ENCODE data around the gene UBE2F.

UBE2F gene, protein sequence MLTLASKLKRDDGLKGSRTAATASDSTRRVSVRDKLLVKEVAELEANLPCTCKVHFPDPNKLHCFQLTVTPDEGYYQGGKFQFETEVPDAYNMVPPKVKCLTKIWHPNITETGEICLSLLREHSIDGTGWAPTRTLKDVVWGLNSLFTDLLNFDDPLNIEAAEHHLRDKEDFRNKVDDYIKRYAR

DNA sequence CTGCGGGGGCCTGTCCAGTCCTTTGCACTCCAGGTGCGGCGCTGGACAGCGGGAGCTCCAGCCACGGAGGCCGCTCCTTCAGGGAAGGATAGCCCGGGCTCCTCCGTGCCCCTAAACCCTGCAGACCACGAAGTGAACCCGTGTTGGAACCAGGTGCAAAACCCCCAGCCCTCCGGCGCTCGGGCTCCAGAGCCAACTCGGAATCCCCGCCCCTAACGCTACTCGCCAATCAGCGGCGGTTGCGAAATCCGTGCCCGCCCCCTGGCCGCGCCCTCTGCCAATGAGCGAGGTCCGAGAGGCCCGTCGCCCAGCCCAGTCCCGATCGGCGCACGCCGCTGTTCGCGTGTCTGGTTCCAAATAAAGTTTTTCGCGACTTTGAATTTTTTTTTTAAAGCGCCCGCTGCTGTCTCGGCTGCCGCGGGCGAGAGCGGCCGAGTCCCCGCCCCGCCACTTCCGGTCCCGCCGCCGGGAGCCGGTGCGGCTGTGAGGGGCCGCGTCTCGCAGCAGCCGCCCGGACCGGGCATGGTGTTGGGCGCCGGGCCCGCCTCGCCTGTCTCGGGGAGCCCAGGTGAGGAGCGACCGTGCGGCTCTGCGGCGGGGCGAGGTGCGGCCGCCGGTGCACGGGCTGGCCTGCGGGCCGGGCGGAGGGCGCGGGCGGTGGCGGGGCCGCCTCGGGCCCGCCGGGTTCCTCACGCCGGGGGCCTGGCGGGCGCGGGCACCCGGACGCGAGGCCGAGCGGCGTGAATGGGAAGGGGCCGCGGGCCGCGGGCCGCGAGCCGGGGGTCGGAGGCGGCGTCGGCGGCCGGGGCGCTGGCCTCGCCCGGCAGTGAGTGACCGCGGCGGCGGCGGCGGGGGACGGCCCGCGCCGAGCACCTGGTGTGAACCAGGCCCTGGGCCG lies at the start of gene UBE2F:
UBE2F (plus strand) TSS at position 450 of the 898 bp plus-strand sequence. CDS start 6,094 bp downstream, outside the sequence.
- peak; percentile 88 for DNase-seq

DNA sequence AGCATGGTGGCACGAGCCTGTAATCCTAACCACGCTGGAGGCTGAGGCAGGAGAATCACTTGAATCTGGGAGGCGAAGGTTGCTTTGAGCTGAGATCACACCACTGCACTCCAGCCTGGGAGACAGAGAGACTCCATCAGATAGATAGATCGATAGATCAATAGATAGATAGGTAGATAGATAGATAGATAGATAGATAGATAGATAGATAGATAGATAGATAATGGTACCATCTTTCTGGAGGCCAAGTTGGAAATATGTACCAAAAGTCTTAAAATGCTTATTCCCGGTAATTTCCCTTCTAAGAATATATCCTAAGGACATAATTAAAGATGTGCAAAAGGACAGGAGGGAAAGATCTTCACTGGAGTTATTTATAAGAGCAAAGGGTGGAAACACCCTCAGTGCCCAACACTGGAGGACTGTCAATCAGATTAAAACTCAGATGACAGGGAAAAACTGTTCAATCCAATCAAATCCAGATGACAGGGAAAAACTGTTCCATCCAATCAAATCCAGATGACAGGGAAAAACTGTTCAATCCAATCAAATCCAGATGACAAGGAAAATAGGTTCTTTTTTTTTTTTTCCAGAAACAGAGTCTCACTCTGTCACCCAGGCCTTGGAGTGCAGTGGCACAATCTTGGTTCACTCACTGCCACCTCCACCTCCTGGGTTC lies 49.0 kb upstream of the UBE2F start:
- no peak for DNase-seq

DNA sequence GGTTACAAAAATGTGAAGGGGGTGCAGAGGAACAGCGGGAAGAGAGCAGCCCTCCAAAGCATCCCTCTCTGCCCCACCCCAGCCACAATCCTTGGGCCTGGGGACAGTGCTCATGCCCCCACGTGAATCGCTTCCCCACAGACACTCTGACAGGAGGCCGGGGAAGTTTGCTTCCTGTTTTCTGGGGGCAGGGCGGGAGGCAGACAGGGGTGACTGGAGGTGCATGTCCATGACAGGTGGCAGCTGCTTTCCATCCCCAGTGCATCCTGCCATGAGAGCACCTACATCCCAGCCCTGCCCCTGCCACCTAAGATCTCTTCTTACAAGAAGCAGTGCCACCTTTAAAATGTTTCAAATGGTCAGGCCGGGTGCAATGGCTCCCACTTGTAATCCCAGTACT lies 47.2 kb upstream of the UBE2F start:
- no peak for DNase-seq

DNA sequence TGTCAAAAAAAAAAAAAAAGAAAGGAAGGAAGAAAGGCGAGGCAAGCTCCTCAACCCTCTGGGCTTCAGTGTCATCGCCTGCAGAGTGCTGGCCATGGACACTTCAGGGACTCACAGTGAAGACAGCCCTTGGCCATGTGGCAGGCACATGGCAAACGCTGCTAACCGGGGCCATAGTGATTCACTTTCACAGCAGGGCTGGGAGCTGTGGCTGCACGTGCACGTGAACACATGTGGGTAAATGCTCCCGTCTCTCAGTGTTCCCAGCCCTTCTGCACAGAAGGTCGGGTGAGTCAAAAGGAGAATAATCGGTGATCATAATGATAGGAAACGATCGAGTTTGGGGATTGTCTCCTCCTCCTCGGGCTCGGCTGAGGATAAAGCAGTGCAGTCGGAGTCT lies 46.1 kb upstream of the UBE2F start:
- no peak for DNase-seq

DNA sequence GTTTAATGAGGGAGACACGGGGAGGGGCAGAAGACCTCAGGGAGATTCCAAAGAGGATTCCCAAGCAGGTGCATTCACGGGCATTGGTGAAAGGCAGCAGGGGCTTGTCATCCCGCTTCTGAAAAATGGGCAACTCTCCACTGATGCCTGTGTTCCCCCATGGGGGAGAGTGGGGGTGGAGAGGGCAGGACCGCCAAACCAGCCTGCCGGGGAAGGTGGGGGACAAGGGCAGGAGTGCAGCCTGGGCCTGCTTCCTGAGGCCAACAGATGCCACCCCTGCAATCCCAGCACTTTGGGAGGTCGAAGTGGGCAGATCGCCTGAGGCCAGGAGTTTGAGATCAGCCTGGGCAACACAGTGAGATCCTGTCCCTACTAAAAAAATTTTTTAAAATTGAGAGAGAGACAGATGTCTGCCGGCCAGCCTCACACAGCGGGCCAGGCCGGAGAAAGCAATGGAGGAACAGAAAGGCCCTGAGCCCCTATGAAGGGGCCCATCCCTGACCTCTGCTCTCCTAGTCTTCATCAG lies 44.8 kb upstream of the UBE2F start:
- DNase-seq, result no peak

DNA sequence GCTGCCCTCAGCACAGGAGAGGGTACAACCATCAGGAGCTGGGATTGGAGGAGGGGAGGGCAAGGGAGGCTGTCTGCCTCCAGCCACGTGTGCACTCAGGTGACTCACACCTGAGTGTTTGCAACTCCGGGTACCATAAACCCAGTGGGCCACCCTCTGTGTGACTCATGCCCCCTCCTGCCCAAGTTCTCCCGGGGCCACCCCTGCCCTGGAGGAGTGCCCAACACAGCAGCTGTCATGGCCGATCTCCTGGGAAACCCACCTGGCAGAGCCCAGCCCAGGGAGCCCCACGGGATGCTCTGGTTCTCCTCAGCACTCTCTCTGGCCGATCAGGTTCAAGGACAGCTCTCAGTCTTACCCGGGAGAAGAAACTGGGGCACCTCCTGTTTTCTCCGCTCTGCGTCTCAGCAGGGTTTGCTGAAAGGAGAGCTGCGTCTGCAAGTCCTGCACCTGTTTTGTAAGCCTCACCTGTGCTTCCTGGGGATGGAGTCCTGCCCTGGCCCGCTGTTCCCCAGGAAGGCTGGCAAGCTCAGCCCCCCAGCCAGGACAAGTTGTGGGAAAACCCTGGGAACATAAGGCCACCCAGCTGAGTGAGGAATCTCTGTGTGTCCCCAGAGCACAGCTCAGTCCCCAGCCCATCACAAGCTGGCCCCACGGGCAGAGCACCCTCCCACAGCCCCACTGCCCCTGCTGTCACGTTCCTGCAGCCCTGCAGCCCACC lies 44.0 kb upstream of the UBE2F start:
- no peak for DNase-seq

DNA sequence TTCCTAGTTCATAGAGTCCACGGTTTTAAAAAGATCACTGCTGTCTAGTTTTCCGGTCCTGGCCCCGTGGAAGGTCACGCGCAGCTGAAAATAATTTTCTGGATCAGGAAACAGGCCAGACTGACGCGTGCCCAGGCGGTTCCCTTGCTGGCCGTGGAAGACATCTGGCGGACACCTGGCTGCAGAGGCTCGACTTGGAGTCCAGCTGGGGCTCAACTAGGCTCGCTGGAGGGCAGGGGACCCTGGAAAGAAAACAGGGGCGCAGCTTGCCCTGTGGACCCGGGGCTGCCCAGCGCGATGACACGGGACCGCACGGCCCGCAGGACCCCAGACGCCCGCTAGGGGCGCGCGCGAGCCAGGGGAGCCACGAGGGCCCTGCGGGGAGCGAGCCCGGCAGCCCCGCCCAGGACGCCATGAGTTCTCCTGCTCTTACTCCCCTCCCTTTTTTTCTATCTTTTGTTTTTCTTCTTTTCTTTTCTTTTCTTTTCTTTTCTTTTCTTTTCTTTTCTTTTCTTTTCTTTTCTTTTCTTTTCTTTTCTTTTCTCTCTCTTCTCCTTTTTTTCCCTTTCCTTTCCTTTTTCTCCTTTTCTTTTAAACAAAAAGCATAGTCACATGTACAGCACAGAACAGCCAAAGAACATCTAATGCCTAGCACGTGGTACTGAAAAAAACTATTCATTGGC lies 43.2 kb upstream of the UBE2F start:
- DNase-seq, result no peak

DNA sequence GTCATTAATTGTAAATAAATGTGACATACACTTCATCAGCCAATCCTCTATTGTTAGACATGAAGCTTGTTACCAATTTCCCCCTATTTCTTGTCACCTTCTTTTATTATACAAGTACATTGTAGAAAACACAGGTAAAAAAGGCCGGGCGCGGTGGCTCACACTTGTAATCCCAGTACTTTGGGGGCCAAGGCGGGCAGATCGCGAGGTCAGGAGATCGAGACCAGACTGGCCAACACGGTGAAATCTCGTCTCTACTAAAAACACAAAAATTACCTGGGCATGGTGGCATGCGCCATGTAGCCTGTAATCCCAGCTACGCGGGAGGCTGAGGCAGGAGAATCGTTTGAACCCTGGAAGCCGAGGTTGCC lies 42.7 kb upstream of the UBE2F start:
- no peak for DNase-seq

DNA sequence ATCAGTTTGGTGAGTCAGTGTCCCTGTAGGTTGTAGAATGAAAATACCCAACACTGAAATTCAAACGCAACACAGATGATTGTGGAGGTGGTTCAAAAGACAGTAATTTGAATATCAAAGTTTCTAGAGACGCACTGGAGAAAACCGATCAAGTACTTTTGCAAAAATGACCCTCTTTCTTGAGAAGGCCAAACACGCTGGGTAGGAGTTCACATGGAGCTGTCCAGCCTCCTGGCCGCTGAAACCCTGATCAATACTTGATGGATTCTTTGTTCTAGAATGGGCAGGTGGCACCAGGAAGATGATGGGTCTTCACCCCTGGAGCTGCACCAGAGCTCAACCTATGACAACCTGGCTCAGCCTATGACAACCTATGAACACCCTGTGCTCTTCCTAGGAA lies 39.7 kb upstream of the UBE2F start:
- DNase-seq, result no peak

DNA sequence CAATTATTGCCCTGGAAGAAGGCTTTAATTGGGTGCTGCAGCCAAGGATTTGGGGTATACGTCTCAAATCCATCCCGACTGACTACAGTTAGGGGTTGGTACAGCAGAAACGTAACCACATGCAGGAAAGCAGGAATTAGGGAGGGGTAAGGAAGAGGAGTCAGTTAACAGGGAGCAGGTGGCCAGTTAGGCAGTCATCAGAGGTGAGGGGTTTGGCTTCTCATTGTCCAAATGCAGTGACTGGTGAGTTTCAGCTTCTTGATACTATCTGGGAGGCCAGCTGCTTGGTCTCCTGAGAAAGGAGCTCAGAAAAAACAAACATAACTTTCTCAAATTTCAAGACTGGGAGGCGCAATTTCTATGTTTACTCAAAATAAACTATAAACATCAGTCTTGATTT lies 38.8 kb upstream of the UBE2F start:
- DNase-seq, result no peak

DNA sequence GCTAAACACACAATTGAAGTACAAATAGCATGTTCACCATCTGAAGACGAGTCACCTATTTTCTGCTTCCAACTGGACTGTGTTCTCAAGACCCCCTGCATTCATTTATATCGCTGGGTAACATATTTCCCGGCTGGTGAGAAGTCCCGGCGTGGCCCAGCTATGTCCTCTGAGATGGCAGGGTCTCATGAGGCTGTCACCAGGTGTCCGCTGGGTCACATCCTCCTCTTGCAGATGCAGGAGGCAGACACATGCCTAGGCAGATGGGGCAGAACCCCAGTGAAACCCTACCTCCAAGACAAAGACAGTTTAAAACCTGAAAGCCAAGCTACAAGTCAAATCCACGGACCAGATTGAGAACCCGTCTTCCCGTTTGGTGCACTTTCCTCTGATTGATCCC lies 36.8 kb upstream of the UBE2F start:
- DNase-seq, result no peak

DNA sequence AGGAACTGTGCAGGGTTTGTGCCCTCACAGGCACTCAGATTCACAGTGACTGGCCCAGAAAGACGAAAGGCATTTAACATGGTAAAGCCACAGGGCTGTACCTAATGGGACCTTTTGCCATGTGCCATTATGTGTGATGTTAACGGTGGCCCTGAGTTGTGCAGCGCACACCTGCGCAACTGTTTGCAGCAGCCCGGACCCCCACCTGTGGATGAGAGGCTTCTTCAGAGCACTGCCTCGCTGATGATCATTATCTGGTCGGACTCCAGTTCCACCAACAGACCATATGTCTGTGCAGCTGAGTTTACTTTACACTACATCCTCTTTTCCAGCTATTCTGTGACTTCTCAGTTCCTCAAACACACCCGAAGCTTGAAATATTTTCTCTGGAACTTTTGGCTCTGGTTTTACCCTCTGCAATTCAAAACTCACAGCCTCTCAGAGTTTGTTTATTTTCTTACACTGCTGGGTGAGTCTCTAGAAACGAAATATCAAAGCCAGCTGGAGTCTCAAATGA lies 35.6 kb upstream of the UBE2F start:
- DNase-seq, result no peak

DNA sequence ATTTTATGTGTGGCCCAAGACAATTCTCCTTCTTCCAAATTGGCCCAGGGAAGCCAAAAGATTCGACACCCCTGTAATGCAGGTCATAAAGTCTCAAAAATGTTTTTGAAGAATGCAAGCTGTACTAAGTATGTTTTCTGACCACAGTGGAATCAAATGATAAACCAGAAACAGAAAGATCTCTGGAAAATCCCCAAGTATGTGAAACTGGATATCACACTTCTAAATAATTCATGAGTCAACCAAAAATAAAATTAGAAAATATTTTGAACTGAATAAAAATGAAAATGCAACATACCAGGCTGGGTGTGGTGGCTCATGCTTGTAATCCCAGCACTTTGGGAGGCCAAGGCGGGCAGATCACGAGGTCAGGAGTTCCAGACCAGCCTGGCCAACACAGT lies 34.1 kb upstream of the UBE2F start:
- no peak for DNase-seq

DNA sequence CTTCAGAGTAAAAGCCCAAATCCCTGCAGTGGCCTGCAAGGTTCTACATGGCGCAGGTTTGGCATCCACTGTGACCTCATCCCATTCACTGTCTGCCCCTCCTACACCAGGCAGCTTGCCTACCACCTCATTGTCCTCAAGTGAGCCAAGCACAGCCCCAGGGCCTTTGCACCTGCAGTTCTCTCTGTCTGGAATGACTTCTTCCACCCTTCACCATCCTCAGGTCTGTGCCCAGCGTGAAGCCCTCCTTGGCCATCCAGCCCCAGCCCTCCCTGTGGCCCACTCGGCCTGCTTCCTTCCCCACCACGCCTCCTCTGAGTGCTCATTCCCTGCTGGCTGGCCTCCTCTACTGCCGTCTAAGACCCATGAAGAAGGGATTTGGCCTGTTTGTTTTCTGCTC lies 32.6 kb upstream of the UBE2F start:
- DNase-seq, result no peak

DNA sequence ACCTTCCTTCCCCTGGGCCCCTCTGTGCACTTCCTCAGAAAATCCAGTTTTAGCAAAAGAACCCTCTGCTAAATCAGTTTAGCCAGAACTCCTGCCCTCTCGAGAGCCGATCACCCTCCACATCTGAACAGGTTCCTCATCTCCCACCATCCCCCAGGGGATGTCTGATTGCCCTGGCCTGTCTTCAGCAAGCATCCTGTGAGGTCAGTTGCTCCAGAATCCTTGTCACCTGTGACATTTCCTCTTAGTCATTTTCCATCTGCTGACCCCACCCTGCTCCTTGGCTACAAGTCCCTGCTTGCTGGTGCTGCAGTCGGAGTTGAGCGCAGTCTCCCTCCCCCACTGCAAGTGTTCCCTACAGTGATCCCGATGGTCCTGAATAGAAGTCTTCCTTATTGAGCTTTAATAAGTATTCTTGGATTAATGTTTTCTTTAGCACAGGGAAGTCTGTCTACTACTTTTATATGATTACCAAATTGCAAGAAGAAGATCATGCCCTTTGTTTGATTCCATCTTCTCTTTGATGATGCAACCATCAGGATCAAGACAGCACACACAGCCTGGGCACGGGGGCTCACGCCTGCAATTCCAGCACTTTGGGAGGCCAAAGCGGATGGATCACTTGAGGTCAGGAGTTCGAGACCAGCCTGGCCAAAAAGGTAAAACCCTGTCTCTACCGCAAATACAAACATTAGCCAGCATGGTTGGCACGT lies 30.9 kb upstream of the UBE2F start:
- no peak for DNase-seq

DNA sequence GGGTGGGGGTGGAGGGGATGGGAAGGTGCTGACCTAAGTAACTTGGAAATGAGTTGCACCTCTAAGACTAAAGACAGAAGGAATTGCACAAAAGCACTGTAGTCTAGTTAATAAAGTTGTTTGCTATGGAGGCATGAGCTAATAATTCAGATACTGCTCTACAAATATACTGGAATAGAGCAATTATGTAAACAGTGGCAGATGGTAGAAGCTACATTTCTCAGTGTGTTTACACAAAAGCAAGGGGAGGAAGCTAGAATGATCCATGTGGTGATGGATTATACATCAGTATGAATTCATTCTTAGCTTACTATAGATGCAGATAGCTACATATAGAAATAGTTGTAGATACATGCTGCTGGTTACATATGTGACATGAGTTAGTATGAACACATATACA lies 27.6 kb upstream of the UBE2F start:
- DNase-seq, result no peak

DNA sequence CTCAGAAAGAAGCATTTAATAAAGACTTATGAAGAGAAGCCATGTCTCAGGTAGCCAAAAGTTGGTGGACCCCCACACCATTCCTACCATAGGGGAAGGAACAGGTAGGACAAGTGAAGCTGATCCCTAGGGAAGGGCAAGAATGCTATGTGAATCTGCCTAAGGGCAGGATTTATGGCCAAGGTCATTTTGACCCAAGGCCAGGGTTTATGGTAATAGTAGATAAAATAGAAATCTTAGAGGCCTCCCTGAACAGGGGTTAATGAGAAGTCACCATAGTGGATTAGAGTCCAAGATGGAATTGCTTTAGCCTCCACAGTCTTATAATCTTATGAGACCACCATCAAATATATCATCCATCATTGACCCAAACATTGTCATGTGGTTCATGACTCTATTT lies 26.0 kb upstream of the UBE2F start:
- no peak for DNase-seq

DNA sequence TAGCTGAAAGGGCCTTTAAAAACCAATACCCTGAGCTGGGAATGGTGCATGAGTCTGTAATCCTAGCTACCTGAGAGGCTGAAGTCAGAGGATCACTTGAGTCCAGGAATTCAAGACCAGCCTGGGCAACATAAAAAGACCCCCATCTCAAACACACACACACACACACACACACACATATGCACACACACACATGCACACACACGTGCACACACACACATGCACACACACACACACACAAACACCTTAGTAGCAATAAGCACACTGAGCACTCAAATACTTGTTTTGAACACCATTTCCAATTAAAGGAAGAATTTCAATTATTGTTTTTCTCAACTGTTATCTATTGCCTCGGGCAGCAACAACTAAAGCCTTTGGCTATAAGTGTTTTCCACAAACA lies 25.6 kb upstream of the UBE2F start:
- DNase-seq, result no peak

DNA sequence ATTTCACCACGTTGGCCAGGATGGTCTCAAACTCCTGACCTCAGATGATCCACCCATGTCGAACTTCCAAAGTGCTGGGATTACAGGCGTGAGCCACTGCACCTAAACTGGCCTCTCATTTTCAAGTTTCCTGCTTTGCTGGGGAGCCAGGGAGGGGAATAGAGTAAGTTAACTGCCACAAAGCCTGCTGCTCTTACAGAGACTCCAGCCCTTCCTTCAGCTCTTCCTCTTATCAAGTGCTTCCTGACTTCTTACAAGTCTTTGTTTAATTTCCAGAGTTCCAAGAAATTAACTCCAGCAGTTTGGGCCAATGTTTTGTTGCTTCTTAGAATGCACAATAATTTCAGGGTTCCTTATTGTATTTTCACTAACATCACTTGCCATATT lies 24.3 kb upstream of the UBE2F start:
- DNase-seq, result no peak

DNA sequence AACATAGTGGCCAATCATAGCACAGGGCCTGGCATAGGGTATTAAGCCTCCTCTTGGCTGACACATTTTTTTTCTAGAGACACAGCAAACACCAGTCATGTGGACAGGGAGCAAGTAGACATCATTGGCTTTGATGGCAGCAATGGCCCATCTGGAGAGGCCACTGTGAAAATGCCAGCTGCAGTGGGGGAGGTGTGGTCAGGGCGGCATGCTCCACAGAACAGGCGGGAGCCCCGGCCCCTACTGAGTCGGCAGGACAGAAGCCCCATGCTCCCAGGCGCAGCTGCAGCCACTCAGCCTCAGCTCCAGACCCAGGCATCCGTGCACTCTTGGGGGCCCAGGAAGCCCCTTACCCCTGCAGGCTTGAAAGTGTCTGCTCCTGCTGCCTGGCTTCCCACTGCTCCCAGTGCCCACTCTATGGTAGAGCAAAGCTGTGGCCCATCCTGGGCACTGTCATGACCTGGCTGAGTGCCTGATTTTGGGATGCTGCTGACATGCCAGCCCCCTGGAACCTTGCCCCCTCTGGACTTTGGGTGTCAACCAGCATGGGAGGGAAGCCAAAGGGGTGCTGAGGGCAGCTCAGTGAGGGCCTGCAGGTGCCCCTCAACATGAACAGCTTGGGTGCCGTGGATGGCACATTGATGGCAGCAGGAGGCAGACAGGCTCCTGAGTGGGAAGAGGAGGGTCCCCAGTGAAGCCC lies 23.3 kb upstream of the UBE2F start:
- DNase-seq, result no peak

DNA sequence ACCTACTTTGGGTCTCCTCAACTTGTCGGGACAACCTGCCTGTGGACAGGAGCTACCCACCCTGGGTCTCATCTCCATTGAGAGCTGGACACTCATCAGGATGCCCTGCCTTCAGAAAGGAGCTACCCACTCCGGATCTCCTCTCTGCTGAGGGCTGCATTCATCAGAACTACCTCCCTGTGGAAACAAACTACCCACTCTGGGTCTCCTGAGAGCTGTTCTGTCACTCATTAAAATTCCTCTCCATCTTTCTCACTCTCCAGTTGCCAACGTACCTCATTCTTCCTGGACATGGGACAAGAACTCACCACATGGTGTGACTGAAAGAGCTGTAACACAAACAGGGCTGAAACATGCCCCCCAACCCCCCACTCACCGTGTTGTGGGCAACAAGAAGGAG lies 22.5 kb upstream of the UBE2F start:
- DNase-seq, result no peak
